Endothelial cell of umbilical vein (primary cell): ENCODE data around the gene KCNMA1.

Experiments
- EZH2 ChIP-seq: IDR thresholded peaks from 2 replicates; pipeline ENCODE4 v1.6.1; 2012; ENCODE audit warnings: borderline replicate concordance, low read depth, mild to moderate bottlenecking, moderate library complexity, low read length, inconsistent platforms; ENCODE audit not compliant: severe bottlenecking
- GATA2 ChIP-seq: IDR thresholded peaks from 2 replicates; pipeline ENCODE4 v1.7.0; 2011; ENCODE audit warnings: low read depth, mild to moderate bottlenecking, moderate library complexity, mixed read lengths, low read length; ENCODE audit not compliant: insufficient read length, insufficient read depth
- MYC ChIP-seq: IDR thresholded peaks from one replicate; pipeline ENCODE4 v1.6.1; 2011; ENCODE audit warnings: mild to moderate bottlenecking, low read depth, low read length
- POLR2A ChIP-seq: IDR thresholded peaks from 2 replicates; pipeline ENCODE4 v1.6.1; 2012; ENCODE audit warnings: low read depth, mild to moderate bottlenecking, control low read depth, low read length
- POLR2AphosphoS5 ChIP-seq: IDR thresholded peaks from 2 replicates; pipeline ENCODE4 v1.6.1; 2012; ENCODE audit warnings: low read depth, mild to moderate bottlenecking, control low read depth, low read length, moderate library complexity; ENCODE audit not compliant: insufficient read depth
- TF ChIP-seq, protein P1 (sequence below), 2 donors: IDR thresholded peaks; 1 replicate in 1 of 2; 2 replicates in 1 of 2; pipeline ENCODE4 v1.5.1; 2011; ENCODE audit warnings: low read length in 2 of 2, mild to moderate bottlenecking in 2 of 2, moderate library complexity in 2 of 2, control low read depth in 1 of 2, inconsistent platforms in 1 of 2, low read depth in 1 of 2; ENCODE audit not compliant: insufficient read depth in 1 of 2; ENCODE audit errors: extremely low read depth in 1 of 2

DNA sequence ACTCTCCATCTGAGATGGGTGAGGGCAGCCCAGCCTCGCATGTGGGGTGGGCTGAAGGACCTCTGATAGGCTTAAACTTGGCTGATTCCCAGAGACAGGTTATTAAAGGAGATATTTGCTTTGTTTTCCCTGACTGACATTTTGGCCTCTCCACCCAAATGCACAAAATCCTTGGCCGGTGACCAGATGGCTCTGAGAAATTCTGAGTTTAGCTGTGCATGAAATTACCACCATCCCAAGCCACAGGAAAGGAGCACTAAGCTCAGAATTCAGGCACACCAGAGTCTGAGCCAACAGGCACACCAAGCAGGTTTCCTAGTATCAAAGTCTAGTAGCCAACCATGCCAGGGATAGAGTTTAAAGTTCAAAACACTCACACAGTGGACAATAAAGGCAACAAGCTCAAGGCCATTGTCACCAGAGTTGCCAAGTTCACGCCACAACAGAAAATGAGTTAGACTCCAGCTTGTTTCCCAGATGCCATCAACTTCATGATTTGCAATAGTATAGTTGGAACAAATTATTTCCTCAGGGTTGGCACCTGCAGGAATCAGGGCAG lies 387.6 kb downstream of the KCNMA1 start:
- TF ChIP-seq, protein P1, sequence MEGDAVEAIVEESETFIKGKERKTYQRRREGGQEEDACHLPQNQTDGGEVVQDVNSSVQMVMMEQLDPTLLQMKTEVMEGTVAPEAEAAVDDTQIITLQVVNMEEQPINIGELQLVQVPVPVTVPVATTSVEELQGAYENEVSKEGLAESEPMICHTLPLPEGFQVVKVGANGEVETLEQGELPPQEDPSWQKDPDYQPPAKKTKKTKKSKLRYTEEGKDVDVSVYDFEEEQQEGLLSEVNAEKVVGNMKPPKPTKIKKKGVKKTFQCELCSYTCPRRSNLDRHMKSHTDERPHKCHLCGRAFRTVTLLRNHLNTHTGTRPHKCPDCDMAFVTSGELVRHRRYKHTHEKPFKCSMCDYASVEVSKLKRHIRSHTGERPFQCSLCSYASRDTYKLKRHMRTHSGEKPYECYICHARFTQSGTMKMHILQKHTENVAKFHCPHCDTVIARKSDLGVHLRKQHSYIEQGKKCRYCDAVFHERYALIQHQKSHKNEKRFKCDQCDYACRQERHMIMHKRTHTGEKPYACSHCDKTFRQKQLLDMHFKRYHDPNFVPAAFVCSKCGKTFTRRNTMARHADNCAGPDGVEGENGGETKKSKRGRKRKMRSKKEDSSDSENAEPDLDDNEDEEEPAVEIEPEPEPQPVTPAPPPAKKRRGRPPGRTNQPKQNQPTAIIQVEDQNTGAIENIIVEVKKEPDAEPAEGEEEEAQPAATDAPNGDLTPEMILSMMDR (IDR thresholded peaks at IDR 0.05; ENCODE audit: extremely low read depth in 1 of 2, insufficient read depth in 1 of 2, low read depth in 1 of 2, low read length in 2 of 2): no peak
- TF ChIP-seq POLR2AphosphoS5 (no peak), POLR2A (no peak), EZH2 (no peak), GATA2 (no peak), MYC (no peak)
